Stimulated activated naive CD8-positive, alpha-beta T cell treated with anti-CD3 and anti-CD28 coated beads, Interleukin-15, amount 100 ng/mL, for 72 hours (primary cell): ENCODE results near the gene COL13A1.

Experiments used
- ATAC-seq: fragments of 150-1000 bp; cut with Tn5 transposase; 2 replicates; pipeline ENCODE4 v1.10.0; 2021; ENCODE audit warnings: mild to moderate bottlenecking, moderate library complexity
- DNase-seq, 2 donors: peaks; one replicate each; pipeline ENCODE4 v3.0.0; 2021 to 2022
- H3K27ac Mint-ChIP-seq, 2 donors: one replicate each; pipeline ENCODE4 v1.8.0; 2022; ENCODE audit warnings: mild to moderate bottlenecking in 2 of 2, mixed read lengths in 2 of 2, moderate library complexity in 2 of 2
- H3K27me3 Mint-ChIP-seq: one replicate; pipeline ENCODE4 v1.8.0; 2022; ENCODE audit warnings: mixed read lengths
- H3K4me1 Mint-ChIP-seq: one replicate; pipeline ENCODE4 v1.8.0; 2022; ENCODE audit warnings: mild to moderate bottlenecking, mixed read lengths
- H3K4me3 Mint-ChIP-seq, 2 donors: one replicate each; pipeline ENCODE4 v1.8.0; 2022; ENCODE audit warnings: mild to moderate bottlenecking in 2 of 2, mixed read lengths in 2 of 2, moderate library complexity in 1 of 2
- H3K9me3 Mint-ChIP-seq, 2 donors: one replicate each; pipeline ENCODE4 v1.8.0; 2022; ENCODE audit warnings: mixed read lengths in 2 of 2

The COL13A1 gene

GRCh38 chr10:69774596-69774995 is 27.1 kb upstream of the COL13A1 start:
- Mint-ChIP-seq H3K4me1 (no peaks in the 10 kb centered on the region), H3K27ac (no peak overlapping the region), H3K4me3 (no peak overlapping the region), H3K9me3 (no peaks in the 10 kb centered on the region), H3K27me3 (peaks cover 12% of the 10 kb centered on the region)
- no peak for DNase-seq
- no peak for ATAC-seq

GRCh38 chr10:69780077-69780476 is 21.6 kb upstream of the COL13A1 start:
- H3K4me1 Mint-ChIP-seq: no peaks in the 10 kb centered on the region
- DNase-seq (no peak), ATAC-seq (no peak)
- peak overlapping the region in 1 of 2 donors; percentile 6 for H3K27ac Mint-ChIP-seq
- no peaks in the 10 kb centered on the region for H3K27me3 Mint-ChIP-seq
- no peak overlapping the region for H3K4me3 Mint-ChIP-seq
- no peaks in the 10 kb centered on the region for H3K9me3 Mint-ChIP-seq

GRCh38 chr10:69781576-69781975 is 20.1 kb upstream of the COL13A1 start:
- H3K4me3 Mint-ChIP-seq: no peak overlapping the region

GRCh38 chr10:69783515-69783914 is 18.2 kb upstream of the COL13A1 start:
- ATAC-seq: no peak
- peaks cover 24% of the 10 kb centered on the region for H3K27me3 Mint-ChIP-seq
- no peaks in the 10 kb centered on the region for H3K9me3 Mint-ChIP-seq
- H3K4me1 Mint-ChIP-seq: peaks cover 6% of the 10 kb centered on the region
- no peak overlapping the region for H3K27ac Mint-ChIP-seq
- no peak for DNase-seq
- no peak overlapping the region for H3K4me3 Mint-ChIP-seq

More at GRCh38 chr10:69781576-69781975, 20.1 kb upstream of the COL13A1 start:
- no peak for ATAC-seq
- Mint-ChIP-seq H3K27me3 (peaks cover 8% of the 10 kb centered on the region), H3K9me3 (no peaks in the 10 kb centered on the region), H3K4me1 (peaks cover 6% of the 10 kb centered on the region), H3K27ac (no peak overlapping the region)
- DNase-seq: no peak

GRCh38 chr10:69786791-69787190 is 14.9 kb upstream of the COL13A1 start:
- H3K27me3 Mint-ChIP-seq: peaks cover 24% of the 10 kb centered on the region
- H3K27ac Mint-ChIP-seq: no peak overlapping the region
- no peak overlapping the region for H3K4me3 Mint-ChIP-seq
- ATAC-seq: no peak
- peaks cover 6% of the 10 kb centered on the region for H3K4me1 Mint-ChIP-seq
- no peak for DNase-seq
- H3K9me3 Mint-ChIP-seq: no peaks in the 10 kb centered on the region

- no peak for ATAC-seq
- DNase-seq: no peak
- Mint-ChIP-seq H3K27ac (no peak overlapping the region), H3K27me3 (peaks cover 24% of the 10 kb centered on the region), H3K9me3 (no peaks in the 10 kb centered on the region), H3K4me1 (peaks cover 6% of the 10 kb centered on the region), H3K4me3 (no peak overlapping the region)
Measured at GRCh38 chr10:69787681-69788080, 14.0 kb upstream of the COL13A1 start.

- ATAC-seq (no peak), DNase-seq (no peak)
- Mint-ChIP-seq H3K4me3 (no peak overlapping the region), H3K27ac (no peak overlapping the region), H3K9me3 (peaks cover 0 to 1% of the 10 kb centered on the region in 2 donors), H3K27me3 (peaks cover 24% of the 10 kb centered on the region), H3K4me1 (peaks cover 6% of the 10 kb centered on the region)
Measured at GRCh38 chr10:69789164-69789576, 12.5 kb upstream of the COL13A1 start.

GRCh38 chr10:69791812-69792211 is 9.9 kb upstream of the COL13A1 start:
- H3K27me3 Mint-ChIP-seq: peaks cover 21% of the 10 kb centered on the region
- DNase-seq: no peak
- peak overlapping the region in 1 of 2 donors; percentile 12 for H3K27ac Mint-ChIP-seq
- no peak overlapping the region for H3K4me3 Mint-ChIP-seq
- H3K4me1 Mint-ChIP-seq: no peaks in the 10 kb centered on the region
- ATAC-seq: no peak
- peaks cover 8 to 15% of the 10 kb centered on the region in 2 donors for H3K9me3 Mint-ChIP-seq

GRCh38 chr10:69792341-69792740 is 9.4 kb upstream of the COL13A1 start:
- Mint-ChIP-seq H3K4me1 (no peaks in the 10 kb centered on the region), H3K4me3 (no peak overlapping the region), H3K27me3 (peaks cover 21% of the 10 kb centered on the region), H3K27ac (no peak overlapping the region), H3K9me3 (peaks cover 8 to 15% of the 10 kb centered on the region in 2 donors)
- no peak for ATAC-seq
- no peak for DNase-seq

GRCh38 chr10:69794673-69795072 is 7.0 kb upstream of the COL13A1 start:
- ATAC-seq (no peak), DNase-seq (no peak)
- H3K9me3 Mint-ChIP-seq: peaks cover 8 to 15% of the 10 kb centered on the region in 2 donors
- no peak overlapping the region for H3K27ac Mint-ChIP-seq
- peaks cover 35% of the 10 kb centered on the region for H3K27me3 Mint-ChIP-seq
- peaks cover 6% of the 10 kb centered on the region for H3K4me1 Mint-ChIP-seq
- H3K4me3 Mint-ChIP-seq: no peak overlapping the region

GRCh38 chr10:69795242-69795934 is 6.3 kb upstream of the COL13A1 start:
- DNase-seq (no peak), ATAC-seq (no peak)
- Mint-ChIP-seq H3K27me3 (peaks cover 41% of the 10 kb centered on the region), H3K4me3 (no peak overlapping the region), H3K9me3 (peaks cover 8 to 15% of the 10 kb centered on the region in 2 donors), H3K27ac (no peak overlapping the region), H3K4me1 (peaks cover 6% of the 10 kb centered on the region)

- Mint-ChIP-seq H3K4me3 (no peak overlapping the region), H3K4me1 (peaks cover 17% of the 10 kb centered on the region), H3K27ac (no peak overlapping the region), H3K27me3 (peaks cover 67% of the 10 kb centered on the region), H3K9me3 (peaks cover 8 to 15% of the 10 kb centered on the region in 2 donors)
- DNase-seq (no peak), ATAC-seq (no peak)
Measured at GRCh38 chr10:69797959-69798358, 3.7 kb upstream of the COL13A1 start.

GRCh38 chr10:69800109-69800508 is 1.6 kb upstream of the COL13A1 start:
- Mint-ChIP-seq H3K4me3 (no peak overlapping the region), H3K4me1 (peaks cover 17% of the 10 kb centered on the region), H3K27ac (no peak overlapping the region), H3K27me3 (peaks cover 86% of the 10 kb centered on the region), H3K9me3 (peaks cover 8 to 9% of the 10 kb centered on the region in 2 donors)
- DNase-seq (no peak), ATAC-seq (no peak)

GRCh38 chr10:69800665-69801064 is 1.0 kb upstream of the COL13A1 start:
- Mint-ChIP-seq H3K9me3 (peaks cover 8 to 9% of the 10 kb centered on the region in 2 donors), H3K27ac (no peak overlapping the region), H3K27me3 (peaks cover 86% of the 10 kb centered on the region), H3K4me3 (peak overlapping the region in 1 of 2 donors; percentile 66), H3K4me1 (peaks cover 17% of the 10 kb centered on the region)
- DNase-seq: no peak
- ATAC-seq: no peak

- Mint-ChIP-seq H3K9me3 (peaks cover 7 to 8% of the 10 kb centered on the region in 2 donors), H3K27ac (no peak overlapping the region), H3K4me3 (peak overlapping the region; percentile 66 to 70), H3K4me1 (peaks cover 17% of the 10 kb centered on the region), H3K27me3 (peaks cover 86% of the 10 kb centered on the region)
- ATAC-seq: peak; percentile 81
- DNase-seq: peak; percentile 42 to 55
Measured at GRCh38 chr10:69801094-69801433, 642 bp upstream of the COL13A1 start.

- DNase-seq (no peak), ATAC-seq (peak; percentile 41)
- peaks cover 71% of the 10 kb centered on the region for H3K27me3 Mint-ChIP-seq
- H3K4me1 Mint-ChIP-seq: peaks cover 17% of the 10 kb centered on the region
- no peak overlapping the region for H3K27ac Mint-ChIP-seq
- no peaks in the 10 kb centered on the region for H3K9me3 Mint-ChIP-seq
- H3K4me3 Mint-ChIP-seq: peak overlapping the region in 1 of 2 donors; percentile 36
Measured at GRCh38 chr10:69802424-69803161, 887 bp downstream of the COL13A1 start.
